SK-N-MC (cell line): Measurements from ENCODE around the gene PDCD1LG2.
"Not testable (repeated sequence)": the region's sequence is repeated elsewhere in the genome, so short reads cannot be mapped to it uniquely, and the experiment has no call there.

Experiments
- DNase-seq: peaks from one replicate; pipeline ENCODE4 v3.0.0-alpha.2; 2011; ENCODE audit warnings: low read depth, low spot score
- H3K27ac ChIP-seq: fragments of 200-600 bp; sonication (generic); 2 replicates; pipeline ENCODE4 v1.5.1; 2016; ENCODE audit warnings: mixed run types
- H3K36me3 ChIP-seq: fragments of 200-600 bp; sonication (generic); 2 replicates; pipeline ENCODE4 v1.6.1; 2017; ENCODE audit warnings: antibody characterized with exemption, low read length, mixed read lengths; ENCODE audit not compliant: insufficient read depth
- H3K4me3 ChIP-seq: fragments of 200-600 bp; sonication (generic); 2 replicates; pipeline ENCODE4 v1.5.1; 2016
- H3K9ac ChIP-seq: fragments of 200-600 bp; sonication (generic); 2 replicates; pipeline ENCODE4 v1.8.0; 2017; ENCODE audit warnings: mixed run types, mixed read lengths; ENCODE audit not compliant: insufficient read length
- H3K9me3 ChIP-seq: fragments of 200-600 bp; sonication (generic); 2 replicates; pipeline ENCODE4 v1.6.1; 2017; ENCODE audit warnings: low read depth, mild to moderate bottlenecking, antibody characterized with exemption, low read length, moderate library complexity, mixed read lengths
- EZH2 ChIP-seq: fragments of 200-600 bp; sonication (generic); IDR thresholded peaks from one replicate; pipeline ENCODE4 v1.6.1; 2017; ENCODE audit warnings: antibody characterized with exemption
- FOXP2 ChIP-seq: optimal IDR thresholded peaks from 2 replicates; pipeline ENCODE3; 2011; ENCODE audit warnings: mild to moderate bottlenecking, moderate library complexity; ENCODE audit not compliant: insufficient read depth; ENCODE audit errors: extremely low read length, control extremely low read depth
- POLR2AphosphoS5 ChIP-seq: IDR thresholded peaks from 2 replicates; pipeline ENCODE4 v1.6.1; 2012; ENCODE audit warnings: mild to moderate bottlenecking, low read depth, low read length, borderline replicate concordance

PDCD1LG2 gene

GRCh38 chr9:5574097-5574496 lies 63.8 kb downstream of the PDCD1LG2 start:
- no peak for TF ChIP-seq POLR2AphosphoS5
- TF ChIP-seq EZH2: no peak
- no peak for TF ChIP-seq FOXP2
- Histone ChIP-seq H3K9me3 (no peaks in the 10 kb centered on the region), H3K4me3 (no peak overlapping the region), H3K9ac (no peak overlapping the region), H3K36me3 (no peaks in the 10 kb centered on the region), H3K27ac (no peak overlapping the region)
- no peak for DNase-seq

- no peaks in the 10 kb centered on the region for H3K36me3 ChIP-seq
- no peak overlapping the region for H3K9ac ChIP-seq
- no peak overlapping the region for H3K27ac ChIP-seq
- no peak overlapping the region for H3K4me3 ChIP-seq
- no peaks in the 10 kb centered on the region for H3K9me3 ChIP-seq
- no peak for TF ChIP-seq FOXP2
- TF ChIP-seq EZH2: no peak
- TF ChIP-seq POLR2AphosphoS5: no peak
- DNase-seq: no peak
Observed at GRCh38 chr9:5575000-5575399, 64.7 kb downstream of the PDCD1LG2 start.

- no peaks in the 10 kb centered on the region for H3K36me3 ChIP-seq
- TF ChIP-seq EZH2 (no peak), POLR2AphosphoS5 (no peak), FOXP2 (no peak)
- H3K9me3 ChIP-seq: no peaks in the 10 kb centered on the region
- H3K4me3 ChIP-seq: no peak overlapping the region
- H3K27ac ChIP-seq: no peak overlapping the region
- no peak overlapping the region for H3K9ac ChIP-seq
- no peak for DNase-seq
Observed at GRCh38 chr9:5577225-5577624, 66.9 kb downstream of the PDCD1LG2 start.

GRCh38 chr9:5578018-5578697 lies 67.8 kb downstream of the PDCD1LG2 start:
- Histone ChIP-seq H3K27ac (no peak overlapping the region), H3K4me3 (no peak overlapping the region)

GRCh38 chr9:5578698-5579085 lies 68.4 kb downstream of the PDCD1LG2 start:
- no peak for DNase-seq
- Histone ChIP-seq H3K4me3 (no peak overlapping the region), H3K9me3 (no peaks in the 10 kb centered on the region), H3K9ac (no peak overlapping the region), H3K36me3 (no peaks in the 10 kb centered on the region), H3K27ac (no peak overlapping the region)
- TF ChIP-seq POLR2AphosphoS5: no peak
- no peak for TF ChIP-seq FOXP2
- no peak for TF ChIP-seq EZH2

More at GRCh38 chr9:5578018-5578697, 67.8 kb downstream of the PDCD1LG2 start:
- no peak for DNase-seq
- Histone ChIP-seq H3K9me3 (no peaks in the 10 kb centered on the region), H3K9ac (no peak overlapping the region), H3K36me3 (no peaks in the 10 kb centered on the region)
- TF ChIP-seq FOXP2 (no peak), POLR2AphosphoS5 (no peak), EZH2 (no peak)

- Histone ChIP-seq H3K9me3 (no peaks in the 10 kb centered on the region), H3K4me3 (no peak overlapping the region), H3K27ac (no peak overlapping the region), H3K9ac (no peak overlapping the region), H3K36me3 (no peaks in the 10 kb centered on the region)
- TF ChIP-seq POLR2AphosphoS5 (no peak), EZH2 (no peak), FOXP2 (no peak)
- no peak for DNase-seq
Observed at GRCh38 chr9:5579881-5580280, 69.5 kb downstream of the PDCD1LG2 start.

GRCh38 chr9:5580650-5581049 lies 70.3 kb downstream of the PDCD1LG2 start:
- Histone ChIP-seq H3K4me3 (no peak overlapping the region), H3K9me3 (no peaks in the 10 kb centered on the region), H3K36me3 (no peaks in the 10 kb centered on the region), H3K9ac (no peak overlapping the region), H3K27ac (no peak overlapping the region)
- no peak for DNase-seq
- TF ChIP-seq POLR2AphosphoS5 (no peak), FOXP2 (no peak), EZH2 (no peak)

GRCh38 chr9:5581706-5582105 lies 71.4 kb downstream of the PDCD1LG2 start:
- DNase-seq, H3K27ac ChIP-seq, H3K9ac ChIP-seq, H3K9me3 ChIP-seq, H3K36me3 ChIP-seq, H3K4me3 ChIP-seq: not testable (repeated sequence)

- no peak for DNase-seq
- TF ChIP-seq EZH2 (no peak), FOXP2 (no peak), POLR2AphosphoS5 (no peak)
- Histone ChIP-seq H3K9ac (no peak overlapping the region), H3K36me3 (no peaks in the 10 kb centered on the region), H3K27ac (no peak overlapping the region), H3K9me3 (no peaks in the 10 kb centered on the region), H3K4me3 (no peak overlapping the region)
Observed at GRCh38 chr9:5582835-5583195, 72.5 kb downstream of the PDCD1LG2 start.
